AG04449 (cell line): ENCODE results near the gene GLTP.
"Not testable (repeated sequence)": the region's sequence is repeated elsewhere in the genome, so short reads cannot be mapped to it uniquely, and the experiment has no call there.

Experiments
- CTCF ChIA-PET: fragments of 350-600 bp; formaldehyde crosslinking; extraction: SDS; loops from one replicate; lab custom pipeline; 2021; ENCODE audit warnings: antibody characterized with exemption; lab: Yijun Ruan, JAX
- POLR2A ChIA-PET: fragments of 400-600, 350-600 bp; formaldehyde crosslinking; extraction: SDS; loops from one replicate; lab custom pipeline; 2020; ENCODE audit warnings: antibody characterized with exemption, inconsistent platforms; lab: Yijun Ruan, JAX
- DNase-seq: peaks from one replicate; pipeline ENCODE4 v3.0.0-alpha.2; 2010; ENCODE audit warnings: low read depth, low spot score
- H3K4me3 ChIP-seq: 2 replicates; pipeline ENCODE4 v1.5.1; 2011; ENCODE audit warnings: low read depth, mild to moderate bottlenecking, control low read depth, low read length
- TF ChIP-seq, protein P1 (sequence below): IDR thresholded peaks from one replicate; pipeline ENCODE4 v1.5.1; 2011; ENCODE audit warnings: mild to moderate bottlenecking, moderate library complexity, low read length, control low read depth, inconsistent platforms; ENCODE audit not compliant: insufficient read depth; ENCODE audit errors: missing control alignments

Gene GLTP

DNA sequence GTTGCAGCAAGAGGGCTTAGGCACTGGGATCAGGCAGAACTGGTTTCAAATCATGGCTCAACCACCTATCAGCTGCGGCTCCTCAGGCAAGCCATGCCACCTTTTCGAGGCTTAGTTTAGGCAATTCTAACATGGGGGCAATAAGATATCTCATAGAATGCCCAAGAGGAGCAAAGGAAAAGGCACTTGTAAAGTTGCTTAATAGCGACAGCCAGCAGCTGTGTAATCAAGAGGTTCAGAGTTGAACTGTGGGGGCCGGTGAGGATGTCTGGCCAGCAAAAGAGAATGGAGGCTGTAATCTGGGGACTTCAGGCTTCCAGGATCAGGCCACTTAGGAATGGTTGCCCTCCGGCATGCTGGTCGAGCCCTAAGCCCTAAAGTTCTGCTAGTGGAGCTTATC lies 16.7 kb upstream of the GLTP start:
- ChIA-PET CTCF (interaction anchor here (2.2 kb wide), 1 partner anchor 92 kb away, joined by 9 read pairs; no protein-coding TSS in a partner anchor), POLR2A (no interaction called here)
- TF ChIP-seq, protein P1, sequence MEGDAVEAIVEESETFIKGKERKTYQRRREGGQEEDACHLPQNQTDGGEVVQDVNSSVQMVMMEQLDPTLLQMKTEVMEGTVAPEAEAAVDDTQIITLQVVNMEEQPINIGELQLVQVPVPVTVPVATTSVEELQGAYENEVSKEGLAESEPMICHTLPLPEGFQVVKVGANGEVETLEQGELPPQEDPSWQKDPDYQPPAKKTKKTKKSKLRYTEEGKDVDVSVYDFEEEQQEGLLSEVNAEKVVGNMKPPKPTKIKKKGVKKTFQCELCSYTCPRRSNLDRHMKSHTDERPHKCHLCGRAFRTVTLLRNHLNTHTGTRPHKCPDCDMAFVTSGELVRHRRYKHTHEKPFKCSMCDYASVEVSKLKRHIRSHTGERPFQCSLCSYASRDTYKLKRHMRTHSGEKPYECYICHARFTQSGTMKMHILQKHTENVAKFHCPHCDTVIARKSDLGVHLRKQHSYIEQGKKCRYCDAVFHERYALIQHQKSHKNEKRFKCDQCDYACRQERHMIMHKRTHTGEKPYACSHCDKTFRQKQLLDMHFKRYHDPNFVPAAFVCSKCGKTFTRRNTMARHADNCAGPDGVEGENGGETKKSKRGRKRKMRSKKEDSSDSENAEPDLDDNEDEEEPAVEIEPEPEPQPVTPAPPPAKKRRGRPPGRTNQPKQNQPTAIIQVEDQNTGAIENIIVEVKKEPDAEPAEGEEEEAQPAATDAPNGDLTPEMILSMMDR = no peak
- no peak for DNase-seq
- H3K4me3 ChIP-seq = no peak overlapping the region

DNA sequence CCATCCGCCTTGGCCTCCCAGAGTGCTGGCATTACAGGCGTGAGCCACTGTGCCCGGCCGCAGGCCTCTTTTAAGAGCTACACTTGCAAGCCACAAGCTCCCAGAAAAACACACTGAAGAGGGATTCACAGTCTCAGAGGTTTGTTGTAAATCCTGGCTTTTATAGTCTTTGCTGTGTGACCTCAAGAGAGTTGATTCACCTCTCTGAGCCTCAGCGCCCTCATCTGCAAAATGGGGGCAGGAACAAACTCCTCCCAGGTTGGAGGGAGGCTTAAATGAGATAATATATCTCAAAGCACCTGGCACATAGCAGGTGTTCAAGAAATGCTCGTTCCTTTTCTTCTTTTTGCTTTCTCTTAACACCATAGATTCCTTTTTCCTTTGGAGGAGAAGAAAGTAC lies 15.8 kb upstream of the GLTP start:
- POLR2A ChIA-PET = no interaction called here
- DNase-seq = no peak
- CTCF ChIA-PET = interaction anchor here (0.9 to 1.7 kb wide), 3 partner anchors 9 to 51 kb away, joined by 3 to 4 read pairs (median 3); no protein-coding TSS in a partner anchor
- H3K4me3 ChIP-seq = no peak overlapping the region
- TF ChIP-seq, protein P1 = no peak

DNA sequence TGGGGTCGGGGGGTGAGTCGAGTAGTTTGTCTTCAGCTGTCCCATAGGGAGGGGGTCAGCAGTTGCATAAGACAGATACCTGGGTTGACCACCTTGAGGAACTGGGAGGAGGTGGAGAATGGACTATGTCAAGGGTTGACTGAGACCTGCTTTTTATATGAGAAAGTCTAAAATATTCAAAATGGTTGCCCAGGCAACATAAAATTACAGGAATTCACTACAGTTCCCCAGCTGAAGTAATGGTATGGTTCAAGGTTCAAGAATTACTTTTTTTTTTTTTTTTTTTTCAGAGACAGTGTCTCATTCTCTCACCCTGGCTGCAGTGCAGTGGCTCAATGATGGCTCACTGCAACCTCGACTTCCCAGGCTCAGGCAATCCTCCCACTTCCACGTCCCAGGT lies 14.6 kb upstream of the GLTP start:
- POLR2A ChIA-PET = interaction anchor here (0.5 kb wide), 1 partner anchor 46 kb away, joined by 4 read pairs; no protein-coding TSS in a partner anchor
- TF ChIP-seq, protein P1 = no peak
- no peak for DNase-seq
- CTCF ChIA-PET = interaction anchor here (1.2 to 1.7 kb wide), 2 partner anchors 7 to 50 kb away, joined by 3 to 4 read pairs; no protein-coding TSS in a partner anchor
- H3K4me3 ChIP-seq = no peak overlapping the region

DNA sequence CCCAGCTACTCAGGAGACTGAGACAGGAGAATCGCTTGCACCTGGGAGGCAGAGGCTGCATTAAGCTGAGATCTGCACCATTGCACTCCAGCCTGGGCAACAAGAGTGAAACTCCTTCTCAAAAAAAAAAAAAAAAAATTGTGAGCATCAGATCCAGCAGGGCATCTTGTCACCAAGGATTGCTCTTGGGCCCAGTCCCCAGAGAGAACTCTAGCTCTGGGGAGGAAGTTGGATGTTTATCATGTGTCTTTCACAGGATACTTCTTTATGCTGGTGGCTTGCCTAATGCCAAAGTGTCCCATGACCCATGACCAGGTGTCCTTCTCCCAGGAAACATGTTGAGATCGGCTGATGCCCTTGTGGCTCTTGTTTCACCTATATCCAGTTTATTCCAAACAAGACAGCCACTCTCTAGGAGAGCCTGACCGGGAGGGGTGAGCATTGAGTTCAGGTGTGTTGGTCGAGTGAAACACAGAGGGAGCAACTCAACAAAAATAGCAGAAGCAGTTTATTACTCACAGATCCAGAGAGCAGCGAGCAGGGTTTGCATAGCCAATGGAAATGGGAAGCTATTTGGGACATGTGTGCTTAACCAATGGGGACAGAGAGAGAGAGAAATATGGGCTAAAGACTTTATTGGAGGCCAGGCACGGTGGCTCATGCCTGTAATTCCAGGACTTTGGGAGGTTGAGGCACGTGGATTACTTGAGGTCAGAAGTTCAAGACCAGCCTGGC lies 13.1 kb upstream of the GLTP start:
- POLR2A ChIA-PET = no interaction called here
- no peak overlapping the region for H3K4me3 ChIP-seq
- TF ChIP-seq, protein P1 = no peak
- CTCF ChIA-PET = no interaction called here
- no peak for DNase-seq

DNA sequence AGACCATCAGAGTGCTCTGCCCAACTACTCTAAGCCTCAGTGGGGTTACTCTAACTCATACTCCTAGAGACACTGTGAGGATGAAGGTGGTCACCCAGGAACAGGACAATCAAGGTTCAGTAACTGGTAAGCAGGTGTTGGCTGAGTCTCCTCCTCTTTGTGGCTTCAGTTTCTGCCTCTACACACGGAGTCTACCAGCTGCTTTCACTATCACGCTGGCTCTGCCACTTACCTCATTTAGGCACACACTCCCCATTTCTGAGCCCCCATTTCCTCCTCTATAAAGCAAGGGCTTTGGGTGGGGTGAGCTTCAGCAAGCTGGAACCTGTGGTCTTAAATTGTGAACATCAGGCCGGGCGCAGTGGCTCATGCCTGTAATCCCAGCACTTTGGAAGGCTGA lies 12.4 kb upstream of the GLTP start:
- ChIA-PET CTCF (no interaction called here), POLR2A (no interaction called here)
- TF ChIP-seq, protein P1 = no peak

DNA sequence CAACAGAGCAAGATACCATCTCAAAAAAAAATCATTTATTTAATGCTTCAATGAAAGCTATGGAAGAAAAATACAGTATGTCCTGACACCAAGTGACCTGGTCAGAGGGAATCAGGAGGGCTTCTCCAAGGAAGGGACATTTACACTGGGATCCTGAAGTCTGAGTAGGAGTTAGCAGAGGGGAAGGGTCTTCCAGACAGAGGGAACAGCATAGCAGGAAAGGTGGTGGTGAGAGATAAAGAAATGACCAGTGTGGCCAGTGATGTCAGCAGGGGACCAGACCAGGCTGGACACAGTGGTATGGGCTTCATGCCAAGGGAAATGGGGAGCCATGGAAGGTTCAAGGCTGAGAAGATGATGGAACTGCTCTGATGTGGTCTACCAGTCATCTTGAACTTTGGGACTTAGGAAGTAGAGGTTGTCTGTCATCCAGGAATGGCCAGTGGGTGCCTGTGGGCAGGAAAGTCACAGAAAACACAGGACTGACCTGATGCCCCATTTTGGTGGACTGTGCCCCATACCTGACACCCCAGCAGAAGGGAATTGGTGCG lies 11.9 kb upstream of the GLTP start:
- ChIA-PET POLR2A (no interaction called here), CTCF (interaction anchor here (1.0 kb wide), 2 partner anchors 35 to 47 kb away, joined by 3 to 4 read pairs; no protein-coding TSS in a partner anchor)
- DNase-seq = no peak
- TF ChIP-seq, protein P1 = no peak
- H3K4me3 ChIP-seq = no peak overlapping the region

More for the DNA sequence above, 12.4 kb upstream of the GLTP start:
- H3K4me3 ChIP-seq = no peak overlapping the region
- DNase-seq = no peak

DNA sequence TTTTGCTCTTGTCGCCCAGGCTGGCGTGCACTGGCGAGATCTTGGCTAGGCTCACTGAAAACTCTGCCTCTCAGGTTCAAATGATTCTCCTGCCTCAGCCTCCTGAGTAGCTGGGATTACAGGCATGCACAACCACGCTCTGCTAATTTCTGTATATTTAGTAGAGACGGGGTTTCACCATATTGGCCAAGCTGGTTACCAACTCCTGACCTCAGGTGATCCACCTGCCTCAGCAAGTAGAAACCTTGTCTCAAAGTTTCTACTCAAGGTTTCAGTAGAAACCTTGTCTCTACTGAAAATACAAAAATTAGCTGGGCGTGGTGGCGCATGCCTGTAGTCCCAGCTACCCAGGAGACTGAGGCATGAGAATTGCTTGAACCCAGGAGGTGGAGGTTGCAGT lies 11.4 kb upstream of the GLTP start:
- POLR2A ChIA-PET, DNase-seq, H3K4me3 ChIP-seq: not testable (repeated sequence)
- CTCF ChIA-PET = interaction anchor here (1.0 kb wide), 2 partner anchors 35 to 46 kb away, joined by 3 to 4 read pairs; no protein-coding TSS in a partner anchor
